ENCODE measurements around the gene LIG1.

The LIG1 gene

DNA sequence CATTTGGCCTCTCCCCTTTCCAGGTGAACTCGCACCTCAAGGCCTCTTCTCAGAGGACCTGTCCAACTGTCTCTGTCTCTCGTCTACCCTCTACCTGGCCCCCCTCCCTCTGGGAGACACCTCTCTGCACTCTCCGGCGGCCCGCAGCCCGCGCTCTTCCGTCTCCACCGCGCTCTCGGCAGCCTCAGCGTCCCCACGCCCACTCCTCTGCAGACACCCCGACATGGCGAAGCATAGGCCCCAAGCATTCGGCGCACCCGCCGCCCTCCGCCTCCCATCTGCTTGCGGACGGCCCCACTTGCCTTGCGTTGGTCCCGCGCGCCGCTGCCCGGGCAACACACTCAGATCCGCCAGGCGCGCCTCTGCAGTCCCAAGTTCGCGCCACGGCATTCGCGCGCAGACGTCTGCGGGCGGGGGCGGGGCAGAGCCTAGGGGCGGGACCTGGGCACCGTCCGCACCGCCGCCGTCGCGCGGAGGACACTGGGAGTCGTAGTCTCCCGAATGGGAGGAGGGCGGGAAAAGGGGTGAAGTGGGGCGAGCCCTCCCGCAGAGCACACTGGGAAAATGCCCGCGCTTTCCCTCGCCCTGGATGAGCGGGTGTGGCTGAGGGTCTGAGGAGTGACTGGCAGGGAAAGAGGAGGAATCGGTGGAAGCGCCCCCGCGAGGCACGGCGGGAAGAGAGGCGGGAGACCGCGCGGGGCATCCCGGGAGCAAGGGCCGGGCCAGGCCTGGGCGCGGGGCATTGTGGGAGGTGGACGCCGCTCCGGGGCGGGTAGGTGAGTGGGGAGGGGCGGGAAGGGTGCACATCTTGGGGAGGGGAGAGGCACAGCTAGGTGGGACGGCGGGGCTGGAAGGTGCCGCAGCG, at the start of gene LIG1, which contains the start of gene ZSWIM9:
Gene LIG1 (minus strand): TSS at position 406 of the 865 bp plus-strand sequence. CDS start 4,778 bp downstream, outside the sequence.
Gene ZSWIM9 (plus strand): TSS at position 742 of the 865 bp plus-strand sequence. CDS start 1,123 bp downstream, outside the sequence.
- TF ChIP-seq GATA2 (IDR thresholded peaks at IDR 0.05; ENCODE audit: low read depth, low read length) (no peak), GATA3 (IDR thresholded peaks at IDR 0.05; ENCODE audit: low read depth, low read length) (no peak)

GRCh38 chr19:48218997-48219396, 48.9 kb upstream of the LIG1 start:
- TF ChIP-seq GATA3 (IDR thresholded peaks at IDR 0.05; ENCODE audit: low read depth, low read length) (no peak), GATA2 (IDR thresholded peaks at IDR 0.05; ENCODE audit: low read depth, low read length) (no peak)

GRCh38 chr19:48216933-48217332, 46.8 kb upstream of the LIG1 start:
- TF ChIP-seq GATA3 (IDR thresholded peaks at IDR 0.05; ENCODE audit: low read depth, low read length) (no peak), GATA2 (IDR thresholded peaks at IDR 0.05; ENCODE audit: low read depth, low read length) (no peak)

DNA sequence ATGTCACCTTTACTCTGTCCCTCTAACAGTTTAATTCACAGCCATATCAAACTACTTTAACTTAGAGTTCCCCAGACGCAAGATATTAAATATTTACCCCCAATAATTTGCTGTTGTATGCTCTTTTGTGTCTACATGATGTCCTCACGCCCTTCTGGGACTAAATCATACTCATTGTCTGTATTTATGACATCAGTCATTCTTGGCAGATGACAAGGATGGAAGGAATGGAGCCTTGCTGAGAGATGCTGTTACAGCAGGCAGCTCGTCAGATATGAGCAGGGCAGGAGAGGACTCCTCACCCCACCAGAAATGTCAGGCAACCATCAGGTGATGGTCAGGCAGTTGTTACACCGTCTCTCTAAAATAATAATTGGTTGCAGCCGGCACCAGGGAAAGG, 43.8 kb upstream of the LIG1 start:
- TF ChIP-seq GATA2 (IDR thresholded peaks at IDR 0.05; ENCODE audit: low read depth, low read length) = no peak
- TF ChIP-seq GATA3 (IDR thresholded peaks at IDR 0.05; ENCODE audit: low read depth, low read length) = no peak

GRCh38 chr19:48210005-48210404, 39.9 kb upstream of the LIG1 start:
- TF ChIP-seq GATA3 (IDR thresholded peaks at IDR 0.05; ENCODE audit: low read depth, low read length) (no peak), GATA2 (IDR thresholded peaks at IDR 0.05; ENCODE audit: low read depth, low read length) (no peak)

DNA sequence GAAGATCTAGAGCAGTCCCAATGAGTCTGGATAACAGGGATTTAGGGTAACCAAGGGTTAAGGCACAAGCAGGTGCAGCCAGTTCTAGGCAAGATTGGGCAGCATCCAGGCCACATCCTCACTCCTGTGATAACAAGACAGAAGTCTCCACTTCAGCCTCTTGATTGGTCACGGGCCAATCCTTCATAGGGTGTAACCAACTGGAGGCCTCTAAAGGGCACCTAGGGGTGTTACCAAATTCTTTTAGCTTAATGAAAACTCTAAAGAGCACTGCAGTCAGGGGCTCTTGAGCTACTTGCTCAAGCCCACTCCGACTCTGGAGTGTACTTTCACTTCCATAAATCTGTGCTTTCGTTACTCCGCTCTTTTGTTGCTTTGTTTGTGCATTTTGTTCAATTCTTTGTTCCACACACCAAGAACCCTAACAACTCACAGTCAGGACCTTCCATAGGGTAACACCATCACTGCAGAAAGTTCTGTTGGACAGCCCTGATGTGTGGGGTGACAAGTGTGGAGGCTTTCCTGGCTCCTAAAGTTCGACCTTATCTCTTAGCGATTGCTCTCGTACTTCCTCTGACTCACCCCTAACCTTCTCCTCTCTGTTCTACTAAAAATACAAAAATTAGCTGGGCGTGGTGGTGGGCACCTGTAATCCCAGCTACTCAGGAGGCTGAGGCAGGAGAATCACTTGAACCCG, 36.4 kb upstream of the LIG1 start:
- TF ChIP-seq GATA2 (IDR thresholded peaks at IDR 0.05; ENCODE audit: low read depth, low read length) = no peak
- TF ChIP-seq GATA3 (IDR thresholded peaks at IDR 0.05; ENCODE audit: low read depth, low read length) = no peak

DNA sequence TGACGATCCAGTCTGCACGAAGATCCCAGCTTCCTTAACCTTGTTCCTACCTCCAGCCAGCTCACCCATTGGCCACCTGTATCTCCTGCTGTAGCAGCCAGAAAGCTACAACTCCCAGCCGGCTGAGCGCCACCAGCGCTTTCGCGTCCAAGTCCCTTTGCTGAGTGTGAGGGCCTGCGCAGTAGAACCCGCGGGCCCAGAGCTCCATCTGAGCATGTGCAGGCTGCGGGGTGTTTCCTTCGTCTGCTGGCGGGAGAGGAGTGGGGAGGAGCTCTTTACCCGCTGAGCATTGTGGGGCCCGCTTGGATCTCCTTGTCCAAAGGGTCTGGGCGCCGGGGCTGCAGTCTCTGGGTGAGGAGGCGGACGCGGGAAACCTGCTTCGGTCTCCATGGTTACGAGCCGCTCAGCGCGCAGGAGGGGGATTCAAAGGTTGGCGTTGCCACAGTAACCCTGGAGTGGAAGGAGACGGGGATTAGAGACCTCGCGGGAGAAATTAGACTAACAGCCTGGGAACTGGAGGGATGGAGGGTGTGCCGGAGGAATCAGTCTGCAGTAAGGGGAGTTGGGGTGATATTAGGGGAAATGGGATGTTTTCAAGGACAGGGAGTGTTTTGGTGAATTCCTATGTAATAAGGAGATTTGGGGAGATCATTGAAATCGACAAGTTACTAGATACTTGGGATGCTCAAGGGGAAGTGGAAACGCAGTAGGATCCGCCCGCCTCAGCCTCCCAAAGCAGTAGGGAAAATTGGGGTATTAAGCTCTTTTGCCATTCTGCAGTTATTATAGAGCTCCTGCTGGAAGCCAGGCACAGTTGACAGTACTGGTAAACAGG, 33.9 kb upstream of the LIG1 start:
- TF ChIP-seq GATA2 (IDR thresholded peaks at IDR 0.05; ENCODE audit: low read depth, low read length) (no peak), GATA3 (IDR thresholded peaks at IDR 0.05; ENCODE audit: low read depth, low read length) (no peak)

DNA sequence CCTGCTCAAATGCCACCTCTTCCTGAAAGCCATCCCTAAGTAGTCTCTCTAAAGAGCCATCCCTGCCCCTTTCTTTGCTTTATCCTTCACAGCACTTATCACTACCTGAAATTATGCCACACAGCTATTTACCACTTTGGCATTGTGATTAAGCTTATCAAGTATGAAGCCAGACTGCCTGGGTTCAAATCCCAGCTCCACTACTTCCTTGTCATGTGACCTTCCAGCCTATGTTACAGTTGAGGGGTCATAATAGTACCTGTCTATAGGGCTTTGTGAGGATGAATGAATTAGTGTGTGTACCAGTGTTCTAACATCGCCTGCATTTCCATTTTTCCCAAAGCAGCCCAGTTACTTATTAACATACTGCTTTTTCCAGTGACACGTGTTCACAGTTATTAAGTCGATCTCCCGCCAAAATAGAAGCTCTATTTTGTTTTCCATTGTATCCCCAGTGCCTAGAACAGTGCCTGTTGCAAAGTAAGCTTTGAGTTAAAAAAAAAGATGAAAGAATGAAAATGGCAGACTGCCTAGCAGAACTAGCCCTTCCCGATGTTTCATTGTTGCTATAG, 33.2 kb upstream of the LIG1 start:
- TF ChIP-seq GATA2 (IDR thresholded peaks at IDR 0.05; ENCODE audit: low read depth, low read length) (no peak), GATA3 (IDR thresholded peaks at IDR 0.05; ENCODE audit: low read depth, low read length) (no peak)

DNA sequence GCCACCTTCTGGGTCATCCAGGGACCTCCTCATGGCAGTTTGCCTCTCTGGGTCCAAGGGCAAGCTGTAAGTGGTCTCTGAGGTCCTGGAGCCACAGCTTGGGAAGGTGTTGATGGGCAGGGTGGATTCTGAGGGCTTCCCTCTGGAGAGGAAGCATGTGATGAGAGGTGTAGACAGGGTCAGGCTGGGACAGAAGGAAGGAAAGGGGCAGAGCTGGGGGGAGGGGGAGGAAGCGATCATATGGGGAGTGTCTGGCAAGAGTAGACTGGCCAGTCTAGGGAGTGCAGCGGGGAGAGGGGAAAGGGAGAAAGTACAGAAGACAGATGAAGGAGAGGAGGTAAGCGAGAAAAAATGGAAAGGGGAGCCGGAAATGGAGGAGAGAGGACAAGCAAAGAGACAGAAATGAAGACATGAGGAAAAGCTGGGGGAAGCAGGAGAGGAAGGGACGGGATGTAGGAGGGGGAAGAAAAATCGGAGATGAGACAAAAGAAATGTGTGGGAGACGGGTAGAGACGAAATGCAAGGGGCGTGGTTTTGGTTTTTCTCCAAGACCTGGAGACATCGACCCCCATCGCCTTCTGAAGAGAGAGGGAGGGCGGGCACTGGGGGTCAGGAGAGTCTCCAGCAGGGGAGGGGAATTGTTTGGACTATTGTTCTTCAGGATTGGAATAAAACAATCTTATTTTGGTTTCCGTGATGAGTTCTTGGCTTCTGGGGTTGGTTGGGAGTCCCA, 27.0 kb upstream of the LIG1 start:
- TF ChIP-seq GATA2 (IDR thresholded peaks at IDR 0.05; ENCODE audit: low read depth, low read length) = no peak
- no peak for TF ChIP-seq GATA3 (IDR thresholded peaks at IDR 0.05; ENCODE audit: low read depth, low read length)

DNA sequence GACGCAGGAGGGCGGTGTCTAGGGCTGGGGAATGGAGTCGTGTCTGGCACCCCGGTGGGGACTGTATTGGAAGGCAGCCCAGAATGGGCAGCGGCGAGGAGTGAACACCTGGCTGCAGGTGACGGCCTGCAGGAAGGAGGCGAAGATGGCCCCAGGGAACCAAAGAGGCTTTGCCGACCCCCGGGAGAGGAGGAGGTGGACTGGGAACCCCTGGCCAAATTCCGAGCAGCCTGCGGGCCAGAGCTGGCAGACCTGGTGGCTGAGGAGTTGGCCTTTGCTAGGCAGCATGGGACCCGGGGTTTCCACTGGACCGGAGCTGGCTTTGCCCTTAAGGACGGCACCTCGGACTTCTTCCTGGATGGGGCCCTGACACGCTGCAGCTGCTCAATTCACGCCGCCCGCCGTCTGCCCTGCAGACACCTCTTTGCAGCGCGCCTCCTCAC, 26.2 kb upstream of the LIG1 start:
- TF ChIP-seq GATA3 (IDR thresholded peaks at IDR 0.05; ENCODE audit: low read depth, low read length) (no peak), GATA2 (IDR thresholded peaks at IDR 0.05; ENCODE audit: low read depth, low read length) (no peak)

- TF ChIP-seq GATA2 (IDR thresholded peaks at IDR 0.05; ENCODE audit: low read depth, low read length) (no peak), GATA3 (IDR thresholded peaks at IDR 0.05; ENCODE audit: low read depth, low read length) (no peak)
Observed at GRCh38 chr19:48194844-48195830, 25.0 kb upstream of the LIG1 start.
